Right lobe of liver (tissue), 6 donors: ENCODE results near the gene DNAJC15. TPM values are rescaled to one million over a fixed set of nuclear protein-coding genes. Genes with fewer than 3 reads are reported as not detected.

Experiments used
- ATAC-seq, 4 donors: fragments of 200-7000 bp; cut with Tn5 transposase; one replicate each; pipeline ENCODE4 v1.9.1; 2020; ENCODE audit warnings: mild to moderate bottlenecking in 4 of 4, moderate library complexity in 4 of 4
- DNase-seq, 3 donors: peaks; one replicate each; pipeline ENCODE4 v3.0.0-alpha.2; 2020
- H3K27ac ChIP-seq, 3 donors: fragments of 200-600 bp; one replicate each; pipeline ENCODE4 v1.8.0; 2022
- H3K27me3 ChIP-seq, 2 donors: fragments of 200-600 bp; one replicate each; pipeline ENCODE4 v1.8.0; 2022
- H3K36me3 ChIP-seq, 4 donors: fragments of 200-600 bp; sonication (generic) in 1 of 4; one replicate each; pipeline versions ENCODE4 v1.5.1 to v1.8.0; 2017 to 2022; ENCODE audit warnings: control low read depth in 1 of 4
- H3K4me1 ChIP-seq, 4 donors: fragments of 200-600 bp; sonication (generic) in 1 of 4; one replicate each; pipeline versions ENCODE4 v1.5.1 to v1.8.0; 2017 to 2022; ENCODE audit warnings: control low read depth in 1 of 4
- H3K4me3 ChIP-seq, 3 donors: fragments of 200-600 bp; one replicate each; pipeline ENCODE4 v1.8.0; 2022
- H3K9me3 ChIP-seq, 4 donors: fragments of 200-600 bp; sonication (generic) in 1 of 4; one replicate each; pipeline versions ENCODE4 v1.5.1 to v1.8.0; 2017 to 2022; ENCODE audit warnings: control low read depth in 1 of 4
- POLR2A ChIP-seq: fragments of 450-650 bp; IDR thresholded peaks from one replicate; pipeline ENCODE4 v1.6.1; 2017; ENCODE audit warnings: antibody characterized with exemption, mild to moderate bottlenecking
- WGBS: methylation state at CpG from one replicate; pipeline ENCODE4 v1.1.6; 2018; ENCODE audit warnings: low coverage, low lambda C conversion rate; ENCODE audit not compliant: insufficient coverage; ENCODE audit errors: missing lambda C conversion rate; 5-methylcytosine and 5-hydroxymethylcytosine counted together
- intact Hi-C, 2 donors: fragments of 100-400 bp; cut with DNase I; formaldehyde crosslinking; loops; one replicate each; pipeline versions ENCODE4 v1.11.2 to v1.14.1; 2022
- total RNA-seq, 6 experiments: library from RNA; depleted of rRNA in 2 of 6; stranded (reverse); fragments of >200 nt in 2 of 6; fragmentation: NEBNext Ultra II Directional in 3 of 6; extraction: Animal tissue kit (Norgen Biotek cat#: 25700) in 3 of 6; gene quantifications; one replicate each; pipeline versions ENCODE4 v1.1.0 to v1.2.4, GENCODE V29; 2016 to 2023
- TF ChIP-seq, protein P1 (sequence below), 4 donors: fragments of 200-600 bp in 3 of 4; fragments of 450-650 bp in 1 of 4; IDR thresholded peaks; one replicate each; pipeline versions ENCODE4 v1.5.1 to v1.8.0; 2016 to 2022; ENCODE audit warnings: antibody characterized with exemption in 4 of 4, mild to moderate bottlenecking in 2 of 4
- donor health status: DM: no; HTN: yes; CAD: no.
- donor health status: DM: no; HTN: no; CAD: no.
- donor health status: DM: no; HTN: no; CAD: no.
- donor health status: DM: no; HTN: yes; CAD: no.
- donor health status: DM: no; HTN: yes; CAD: no.

Gene DNAJC15
- total RNA-seq, 6 experiments from 2014 or later, result 4.1 to 9.4 (median 6.9) TPM

DNA sequence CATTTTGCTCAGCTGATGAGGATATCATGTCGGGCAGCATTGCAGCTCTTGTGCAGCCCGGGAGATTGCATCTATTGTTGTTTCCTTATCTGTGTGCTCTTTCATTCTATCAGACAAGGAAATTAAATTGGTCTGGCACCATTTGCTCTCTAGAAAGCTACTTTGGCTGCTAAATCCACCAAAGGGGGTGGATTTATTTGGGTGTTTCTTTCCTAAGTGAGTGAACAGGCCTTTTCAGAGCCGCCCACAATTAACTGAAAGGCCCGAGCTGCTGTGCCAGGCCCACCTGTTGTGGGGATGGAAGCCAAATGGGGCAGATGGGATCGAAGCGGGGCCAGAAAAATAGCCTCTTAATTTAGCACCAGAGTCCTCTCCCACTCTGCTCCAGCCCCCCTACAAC lies 99.4 kb downstream of the DNAJC15 start:
- DNase-seq (no peak), ATAC-seq (no peak)
- Histone ChIP-seq H3K36me3 (no peaks in the 10 kb centered on the region), H3K4me3 (no peak overlapping the region), H3K4me1 (no peaks in the 10 kb centered on the region), H3K9me3 (no peaks in the 10 kb centered on the region), H3K27me3 (no peaks in the 10 kb centered on the region), H3K27ac (no peak overlapping the region)
- intact Hi-C loops, result no loop called here
- TF ChIP-seq POLR2A, result no peak
- TF ChIP-seq, protein P1, sequence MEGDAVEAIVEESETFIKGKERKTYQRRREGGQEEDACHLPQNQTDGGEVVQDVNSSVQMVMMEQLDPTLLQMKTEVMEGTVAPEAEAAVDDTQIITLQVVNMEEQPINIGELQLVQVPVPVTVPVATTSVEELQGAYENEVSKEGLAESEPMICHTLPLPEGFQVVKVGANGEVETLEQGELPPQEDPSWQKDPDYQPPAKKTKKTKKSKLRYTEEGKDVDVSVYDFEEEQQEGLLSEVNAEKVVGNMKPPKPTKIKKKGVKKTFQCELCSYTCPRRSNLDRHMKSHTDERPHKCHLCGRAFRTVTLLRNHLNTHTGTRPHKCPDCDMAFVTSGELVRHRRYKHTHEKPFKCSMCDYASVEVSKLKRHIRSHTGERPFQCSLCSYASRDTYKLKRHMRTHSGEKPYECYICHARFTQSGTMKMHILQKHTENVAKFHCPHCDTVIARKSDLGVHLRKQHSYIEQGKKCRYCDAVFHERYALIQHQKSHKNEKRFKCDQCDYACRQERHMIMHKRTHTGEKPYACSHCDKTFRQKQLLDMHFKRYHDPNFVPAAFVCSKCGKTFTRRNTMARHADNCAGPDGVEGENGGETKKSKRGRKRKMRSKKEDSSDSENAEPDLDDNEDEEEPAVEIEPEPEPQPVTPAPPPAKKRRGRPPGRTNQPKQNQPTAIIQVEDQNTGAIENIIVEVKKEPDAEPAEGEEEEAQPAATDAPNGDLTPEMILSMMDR (IDR thresholded peaks at IDR 0.05), result no peak
- 65% methylated on average over 5 of the region's 6 CpGs for WGBS

GRCh38 chr13:43123856-43124255 lies 100.5 kb downstream of the DNAJC15 start:
- no peak overlapping the region for H3K4me3 ChIP-seq
- TF ChIP-seq, protein P1 (IDR thresholded peaks at IDR 0.05), result no peak
- TF ChIP-seq POLR2A, result no peak
- no peak for DNase-seq
- 100% methylated on average over 3 of the region's 6 CpGs for WGBS
- intact Hi-C loops, result no loop called here
- no peaks in the 10 kb centered on the region for H3K9me3 ChIP-seq
- no peak for ATAC-seq
- no peaks in the 10 kb centered on the region for H3K27me3 ChIP-seq
- H3K4me1 ChIP-seq, result no peaks in the 10 kb centered on the region
- H3K27ac ChIP-seq, result no peak overlapping the region
- H3K36me3 ChIP-seq, result no peaks in the 10 kb centered on the region

DNA sequence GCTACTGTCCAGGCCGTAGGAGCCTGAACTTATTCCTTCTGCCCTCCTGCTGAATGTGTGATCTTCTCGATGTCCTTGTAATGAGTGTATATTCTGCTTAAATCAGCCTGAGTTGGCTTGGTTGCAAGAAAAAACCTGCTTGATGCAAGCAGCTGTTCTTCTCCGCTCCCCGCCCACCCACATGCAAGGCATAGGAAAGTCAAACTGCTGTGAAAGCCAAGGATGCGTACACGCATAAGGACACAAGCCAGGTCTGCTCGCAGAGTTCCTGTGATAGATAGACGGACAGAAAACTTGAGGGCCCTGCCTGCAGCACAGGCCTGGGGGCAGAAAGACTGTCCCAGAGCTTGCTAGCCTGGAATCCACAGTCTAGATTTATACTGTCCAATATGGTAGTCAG lies 101.1 kb downstream of the DNAJC15 start:
- no peak overlapping the region for H3K4me3 ChIP-seq
- no peak overlapping the region for H3K27ac ChIP-seq
- H3K36me3 ChIP-seq, result no peaks in the 10 kb centered on the region
- no peak for TF ChIP-seq POLR2A
- TF ChIP-seq, protein P1 (IDR thresholded peaks at IDR 0.05), result no peak
- ATAC-seq (no peak), DNase-seq (no peak)
- intact Hi-C loops, result no loop called here
- WGBS, result 79% methylated on average over 6 of the region's 8 CpGs
- no peaks in the 10 kb centered on the region for H3K9me3 ChIP-seq
- H3K27me3 ChIP-seq, result no peaks in the 10 kb centered on the region
- H3K4me1 ChIP-seq, result no peaks in the 10 kb centered on the region

DNA sequence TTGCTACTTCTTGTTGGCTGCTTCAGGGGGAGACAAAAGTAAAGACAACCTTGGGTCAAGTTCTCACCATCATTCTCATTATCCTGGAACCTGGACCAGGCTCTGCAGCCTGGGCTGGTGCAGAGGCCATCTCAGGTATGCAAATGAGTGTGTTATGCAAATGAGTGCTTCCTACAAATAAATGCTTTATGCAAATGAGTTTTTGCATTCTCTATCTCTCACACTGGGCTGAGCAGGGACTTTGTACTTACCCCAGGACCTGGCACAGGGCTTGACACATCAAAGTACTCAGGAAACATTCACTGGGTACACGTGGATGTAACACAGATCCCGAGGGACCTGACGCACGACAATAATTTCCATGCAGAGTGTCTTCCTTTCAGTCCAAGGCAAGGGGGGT lies 103.0 kb downstream of the DNAJC15 start:
- Histone ChIP-seq H3K27me3 (no peaks in the 10 kb centered on the region), H3K4me1 (no peaks in the 10 kb centered on the region), H3K27ac (no peak overlapping the region), H3K4me3 (no peak overlapping the region), H3K9me3 (no peaks in the 10 kb centered on the region), H3K36me3 (no peaks in the 10 kb centered on the region)
- no peak for DNase-seq
- no peak for TF ChIP-seq POLR2A
- TF ChIP-seq, protein P1 (IDR thresholded peaks at IDR 0.05), result no peak
- 46% methylated on average over 4 of the region's 4 CpGs for WGBS
- intact Hi-C loops, result no loop called here
- no peak for ATAC-seq
